ENCODE results near the gene MIEF2. TPM values are rescaled to one million over a fixed set of nuclear protein-coding genes. Genes with fewer than 3 reads are reported as not detected.

Gene MIEF2
- polyA plus RNA-seq, 1 donor from 2014 or later, result 74.9 TPM

DNA sequence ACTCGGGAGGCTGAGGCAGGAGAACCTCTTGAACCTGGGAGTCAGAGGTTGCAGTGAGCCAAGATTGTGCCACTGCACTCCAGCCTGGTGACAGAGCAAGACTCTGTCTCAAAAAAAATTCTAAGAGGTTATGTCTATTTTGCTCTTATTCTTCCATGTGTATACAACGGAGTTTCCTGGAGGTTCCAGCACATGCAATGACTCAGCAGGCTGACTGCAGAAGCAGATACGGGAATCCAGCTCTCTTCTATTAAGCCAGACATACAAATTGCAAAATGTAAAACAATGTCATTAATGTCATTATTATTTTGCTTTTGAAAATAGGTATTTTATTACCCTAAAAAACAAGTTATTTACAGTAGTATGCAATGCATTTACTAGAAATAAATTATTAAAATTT lies 18.4 kb downstream of the MIEF2 start:
- Histone ChIP-seq H3K4me3 (ENCODE audit: low read length) (no peak overlapping the region), H3K9me2 (ENCODE audit: insufficient read depth, low read length) (no peaks in the 10 kb centered on the region), H4K20me1 (ENCODE audit: insufficient read depth) (no peaks in the 10 kb centered on the region), H3K36me3 (ENCODE audit: insufficient read depth, low read length) (no peaks in the 10 kb centered on the region), H3K79me2 (replicated peaks; ENCODE audit: insufficient read depth, low read length) (no peaks in the 10 kb centered on the region), H3F3A (ENCODE audit: insufficient read depth, low read length, poor library complexity, severe bottlenecking) (no peaks in the 10 kb centered on the region), H2AFZ (ENCODE audit: low read depth, low read length) (no peak overlapping the region), H3K9ac (ENCODE audit: low read length) (no peak overlapping the region), H3K27ac (ENCODE audit: low read length) (no peak overlapping the region), H3K27me3 (ENCODE audit: insufficient read depth, low read depth, low read length) (no peaks in the 10 kb centered on the region), H3K4me2 (ENCODE audit: low read length) (no peak overlapping the region), H3K9me3 (ENCODE audit: low read length) (no peaks in the 10 kb centered on the region)
- no peak for TF ChIP-seq POLR2AphosphoS5 (IDR thresholded peaks at IDR 0.05)
- no peak for TF ChIP-seq EP300 (conservative IDR thresholded peaks at IDR 0.05; ENCODE audit: poor library complexity, severe bottlenecking)
- TF ChIP-seq, protein P1, sequence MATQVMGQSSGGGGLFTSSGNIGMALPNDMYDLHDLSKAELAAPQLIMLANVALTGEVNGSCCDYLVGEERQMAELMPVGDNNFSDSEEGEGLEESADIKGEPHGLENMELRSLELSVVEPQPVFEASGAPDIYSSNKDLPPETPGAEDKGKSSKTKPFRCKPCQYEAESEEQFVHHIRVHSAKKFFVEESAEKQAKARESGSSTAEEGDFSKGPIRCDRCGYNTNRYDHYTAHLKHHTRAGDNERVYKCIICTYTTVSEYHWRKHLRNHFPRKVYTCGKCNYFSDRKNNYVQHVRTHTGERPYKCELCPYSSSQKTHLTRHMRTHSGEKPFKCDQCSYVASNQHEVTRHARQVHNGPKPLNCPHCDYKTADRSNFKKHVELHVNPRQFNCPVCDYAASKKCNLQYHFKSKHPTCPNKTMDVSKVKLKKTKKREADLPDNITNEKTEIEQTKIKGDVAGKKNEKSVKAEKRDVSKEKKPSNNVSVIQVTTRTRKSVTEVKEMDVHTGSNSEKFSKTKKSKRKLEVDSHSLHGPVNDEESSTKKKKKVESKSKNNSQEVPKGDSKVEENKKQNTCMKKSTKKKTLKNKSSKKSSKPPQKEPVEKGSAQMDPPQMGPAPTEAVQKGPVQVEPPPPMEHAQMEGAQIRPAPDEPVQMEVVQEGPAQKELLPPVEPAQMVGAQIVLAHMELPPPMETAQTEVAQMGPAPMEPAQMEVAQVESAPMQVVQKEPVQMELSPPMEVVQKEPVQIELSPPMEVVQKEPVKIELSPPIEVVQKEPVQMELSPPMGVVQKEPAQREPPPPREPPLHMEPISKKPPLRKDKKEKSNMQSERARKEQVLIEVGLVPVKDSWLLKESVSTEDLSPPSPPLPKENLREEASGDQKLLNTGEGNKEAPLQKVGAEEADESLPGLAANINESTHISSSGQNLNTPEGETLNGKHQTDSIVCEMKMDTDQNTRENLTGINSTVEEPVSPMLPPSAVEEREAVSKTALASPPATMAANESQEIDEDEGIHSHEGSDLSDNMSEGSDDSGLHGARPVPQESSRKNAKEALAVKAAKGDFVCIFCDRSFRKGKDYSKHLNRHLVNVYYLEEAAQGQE (IDR thresholded peaks at IDR 0.05; ENCODE audit: borderline replicate concordance), result no peak
- no peak for TF ChIP-seq MXI1 (conservative IDR thresholded peaks at IDR 0.05; ENCODE audit: poor library complexity, severe bottlenecking)
- TF ChIP-seq, protein P2, sequence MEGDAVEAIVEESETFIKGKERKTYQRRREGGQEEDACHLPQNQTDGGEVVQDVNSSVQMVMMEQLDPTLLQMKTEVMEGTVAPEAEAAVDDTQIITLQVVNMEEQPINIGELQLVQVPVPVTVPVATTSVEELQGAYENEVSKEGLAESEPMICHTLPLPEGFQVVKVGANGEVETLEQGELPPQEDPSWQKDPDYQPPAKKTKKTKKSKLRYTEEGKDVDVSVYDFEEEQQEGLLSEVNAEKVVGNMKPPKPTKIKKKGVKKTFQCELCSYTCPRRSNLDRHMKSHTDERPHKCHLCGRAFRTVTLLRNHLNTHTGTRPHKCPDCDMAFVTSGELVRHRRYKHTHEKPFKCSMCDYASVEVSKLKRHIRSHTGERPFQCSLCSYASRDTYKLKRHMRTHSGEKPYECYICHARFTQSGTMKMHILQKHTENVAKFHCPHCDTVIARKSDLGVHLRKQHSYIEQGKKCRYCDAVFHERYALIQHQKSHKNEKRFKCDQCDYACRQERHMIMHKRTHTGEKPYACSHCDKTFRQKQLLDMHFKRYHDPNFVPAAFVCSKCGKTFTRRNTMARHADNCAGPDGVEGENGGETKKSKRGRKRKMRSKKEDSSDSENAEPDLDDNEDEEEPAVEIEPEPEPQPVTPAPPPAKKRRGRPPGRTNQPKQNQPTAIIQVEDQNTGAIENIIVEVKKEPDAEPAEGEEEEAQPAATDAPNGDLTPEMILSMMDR (IDR thresholded peaks at IDR 0.05; ENCODE audit: poor library complexity, severe bottlenecking), result no peak
- TF ChIP-seq RAD21 (conservative IDR thresholded peaks at IDR 0.05), result no peak
- no peak for TF ChIP-seq EZH2 (IDR thresholded peaks at IDR 0.05; ENCODE audit: borderline replicate concordance, insufficient read depth, low read length, poor library complexity, severe bottlenecking)
- TF ChIP-seq SMC3 (conservative IDR thresholded peaks at IDR 0.05; ENCODE audit: poor library complexity), result no peak
- TF ChIP-seq TAF1 (IDR thresholded peaks at IDR 0.05; ENCODE audit: low read depth), result no peak

DNA sequence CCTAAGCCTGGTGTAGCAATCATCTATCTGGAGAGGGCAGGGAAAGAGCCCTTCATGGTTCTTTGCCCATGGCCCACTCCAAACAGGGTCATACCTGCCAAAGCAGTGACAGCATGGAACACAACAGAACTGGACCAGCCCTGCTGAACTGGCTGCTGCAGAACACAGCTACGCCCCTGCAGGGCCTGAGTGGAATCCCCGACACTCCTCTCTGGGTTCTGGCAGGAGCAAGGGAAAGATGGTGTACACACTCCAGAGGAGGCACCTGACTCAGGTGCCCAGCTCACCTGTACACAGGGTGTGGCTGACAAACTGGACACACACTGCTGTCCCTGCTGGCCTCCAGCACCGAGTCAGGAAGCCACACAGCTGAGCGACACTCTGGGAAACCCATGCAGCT lies 19.8 kb downstream of the MIEF2 start:
- no peaks in the 10 kb centered on the region for H3K36me3 ChIP-seq (ENCODE audit: insufficient read depth, low read length)
- H2AFZ ChIP-seq (ENCODE audit: low read depth, low read length), result no peak overlapping the region
- no peaks in the 10 kb centered on the region for H3K79me2 ChIP-seq (replicated peaks; ENCODE audit: insufficient read depth, low read length)
- no peaks in the 10 kb centered on the region for H4K20me1 ChIP-seq (ENCODE audit: insufficient read depth)
- H3K9me2 ChIP-seq (ENCODE audit: insufficient read depth, low read length), result no peaks in the 10 kb centered on the region
- no peaks in the 10 kb centered on the region for H3K9me3 ChIP-seq (ENCODE audit: low read length)
- H3K4me2 ChIP-seq (ENCODE audit: low read length), result no peak overlapping the region
- TF ChIP-seq POLR2AphosphoS5 (IDR thresholded peaks at IDR 0.05) (no peak), EZH2 (IDR thresholded peaks at IDR 0.05; ENCODE audit: borderline replicate concordance, insufficient read depth, low read length, poor library complexity, severe bottlenecking) (no peak), MXI1 (conservative IDR thresholded peaks at IDR 0.05; ENCODE audit: poor library complexity, severe bottlenecking) (no peak), RAD21 (conservative IDR thresholded peaks at IDR 0.05) (no peak), EP300 (conservative IDR thresholded peaks at IDR 0.05; ENCODE audit: poor library complexity, severe bottlenecking) (no peak), TAF1 (IDR thresholded peaks at IDR 0.05; ENCODE audit: low read depth) (no peak), SMC3 (conservative IDR thresholded peaks at IDR 0.05; ENCODE audit: poor library complexity) (no peak)
- TF ChIP-seq, protein P1 (IDR thresholded peaks at IDR 0.05; ENCODE audit: borderline replicate concordance), result no peak
- TF ChIP-seq, protein P2 (IDR thresholded peaks at IDR 0.05; ENCODE audit: poor library complexity, severe bottlenecking), result no peak
- H3K27ac ChIP-seq (ENCODE audit: low read length), result no peak overlapping the region
- H3K4me3 ChIP-seq (ENCODE audit: low read length), result no peak overlapping the region
- H3F3A ChIP-seq (ENCODE audit: insufficient read depth, low read length, poor library complexity, severe bottlenecking), result no peaks in the 10 kb centered on the region
- H3K9ac ChIP-seq (ENCODE audit: low read length), result no peak overlapping the region
- H3K27me3 ChIP-seq (ENCODE audit: insufficient read depth, low read depth, low read length), result no peaks in the 10 kb centered on the region
